Measurements from ENCODE around the gene KLF7. TPM values are rescaled to one million over a fixed set of nuclear protein-coding genes. Genes with fewer than 3 reads are reported as not detected.

Gene KLF7
- total and polyA plus RNA-seq, 9 of the 15 experiments (the other 6 are each of a cell fraction or from before 2014, with no cell fraction given), result 0.04 to 0.54 (median 0.07) TPM

DNA sequence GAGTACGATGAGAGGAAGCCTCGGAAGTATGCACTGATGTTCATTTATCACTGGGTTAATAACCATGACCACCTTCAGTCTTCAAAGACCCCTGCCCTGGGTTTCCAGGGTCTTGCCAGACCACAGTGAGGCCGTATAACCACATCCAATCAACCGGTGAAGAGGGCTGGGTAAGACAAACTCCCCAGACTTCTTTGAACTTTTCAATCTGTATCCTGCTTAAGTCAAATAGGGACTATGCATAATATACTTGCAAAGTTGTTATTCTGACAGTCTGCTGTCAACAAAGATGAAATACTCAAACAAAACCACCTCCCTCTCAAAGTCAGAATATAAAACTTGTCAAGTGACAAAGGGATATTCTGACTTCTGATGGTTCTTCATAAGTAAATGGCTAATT is 54.0 kb downstream of the KLF7 start:
- intact Hi-C loops (cut with micrococcal nuclease), result no loop called here
- BruUV-seq (replicated peaks), result no TSS peak
- Histone ChIP-seq H3K79me2 (ENCODE audit: control insufficient read depth, insufficient read depth, low read length) (no peaks in the 10 kb centered on the region), H3K9me3 (replicated peaks; ENCODE audit: control insufficient read depth, insufficient read depth, low read depth, low read length) (no peaks in the 10 kb centered on the region), H3K4me1 (replicated peaks in 1 of 2; ENCODE audit: control insufficient read depth in 2 of 2, insufficient read depth in 2 of 2, low read length in 2 of 2) (no peaks in the 10 kb centered on the region), H3K9ac (ENCODE audit: insufficient read depth in 1 of 2, low read depth in 2 of 2, low read length in 2 of 2) (no peak overlapping the region), H4K20me1 (replicated peaks; ENCODE audit: control insufficient read depth, insufficient read depth, low read length) (no peaks in the 10 kb centered on the region), H3K4me2 (ENCODE audit: insufficient read depth, low read length) (no peak overlapping the region), H3K4me3 (no peak overlapping the region), H3K36me3 (ENCODE audit: control insufficient read depth, insufficient read depth, low read length) (no peaks in the 10 kb centered on the region), H3K27me3 (ENCODE audit: control insufficient read depth in 2 of 2, insufficient read depth in 2 of 2, low read length in 2 of 2) (peaks cover 0 to 1% of the 10 kb centered on the region in 2 experiments; a peak in 1 of 5 replicates), H3K9me1 (ENCODE audit: control insufficient read depth, insufficient read depth, low read length) (no peaks in the 10 kb centered on the region), H3K27ac (ENCODE audit: extremely low read depth, low read depth, low read length) (no peak overlapping the region), H2AFZ (ENCODE audit: low read depth, low read length) (no peak overlapping the region)
- CTCF ChIA-PET (ENCODE audit: low intra/inter-chr PET ratio), result no interaction called here
- ATAC-seq, result no peak
- TF ChIP-seq BCOR (IDR thresholded peaks at IDR 0.05), result no peak
- FAIRE-seq, result no peak
- POLR2A ChIA-PET, result no interaction called here
- in situ Hi-C loops (cut with MboI), result no loop called here
- 0% methylated on average over 4 of the region's 4 CpGs for WGBS (ENCODE audit: insufficient coverage, low coverage, missing lambda C conversion rate)
- no peak for DNase-seq (ENCODE audit: extremely low read depth in 1 of 4, low spot score in 3 of 4)

DNA sequence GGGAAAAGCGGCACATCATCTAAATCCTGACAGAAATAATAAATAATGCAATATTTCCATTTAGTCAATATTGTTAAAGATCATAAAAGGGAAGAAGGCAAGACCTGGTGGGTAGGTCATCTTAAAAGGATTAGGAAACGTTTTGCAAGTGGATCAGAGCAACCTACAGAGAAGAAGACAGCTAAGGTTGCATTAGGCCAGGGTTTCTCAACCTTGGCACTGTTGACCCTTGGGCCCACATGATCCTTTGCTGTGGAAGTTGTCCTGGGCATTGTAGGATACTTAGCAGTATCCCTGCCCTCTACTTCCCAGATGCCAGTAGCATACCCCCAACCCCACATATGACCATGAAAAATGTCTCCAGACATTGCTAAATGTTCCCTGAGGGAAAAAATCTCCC is 55.0 kb downstream of the KLF7 start:
- no peak for ATAC-seq
- POLR2A ChIA-PET, result no interaction called here

More for the DNA sequence above, 55.0 kb downstream of the KLF7 start:
- Histone ChIP-seq H3K4me3 (no peak overlapping the region), H2AFZ (ENCODE audit: low read depth, low read length) (no peak overlapping the region), H3K9ac (ENCODE audit: insufficient read depth in 1 of 2, low read depth in 2 of 2, low read length in 2 of 2) (no peak overlapping the region), H3K27me3 (ENCODE audit: control insufficient read depth in 2 of 2, insufficient read depth in 2 of 2, low read length in 2 of 2) (peaks cover 0 to 5% of the 10 kb centered on the region in 2 experiments; a peak in 1 of 5 replicates), H3K36me3 (ENCODE audit: control insufficient read depth, insufficient read depth, low read length) (no peaks in the 10 kb centered on the region), H3K27ac (ENCODE audit: extremely low read depth, low read depth, low read length) (no peak overlapping the region), H3K79me2 (ENCODE audit: control insufficient read depth, insufficient read depth, low read length) (no peaks in the 10 kb centered on the region), H3K9me3 (replicated peaks; ENCODE audit: control insufficient read depth, insufficient read depth, low read depth, low read length) (no peaks in the 10 kb centered on the region), H4K20me1 (replicated peaks; ENCODE audit: control insufficient read depth, insufficient read depth, low read length) (no peaks in the 10 kb centered on the region), H3K4me2 (ENCODE audit: insufficient read depth, low read length) (no peak overlapping the region), H3K9me1 (ENCODE audit: control insufficient read depth, insufficient read depth, low read length) (no peaks in the 10 kb centered on the region), H3K4me1 (replicated peaks in 1 of 2; ENCODE audit: control insufficient read depth in 2 of 2, insufficient read depth in 2 of 2, low read length in 2 of 2) (no peaks in the 10 kb centered on the region)
- no peak for TF ChIP-seq TEAD1 (CRISPR knock-in tag; IDR thresholded peaks at IDR 0.05)
- in situ Hi-C loops (cut with MboI), result no loop called here
- no peak for DNase-seq (ENCODE audit: extremely low read depth in 1 of 4, low spot score in 3 of 4)
- intact Hi-C loops (cut with micrococcal nuclease), result no loop called here
- FAIRE-seq, result no peak
- CTCF ChIA-PET (ENCODE audit: low intra/inter-chr PET ratio), result no interaction called here
- no TSS peak for BruUV-seq (replicated peaks)
- WGBS (ENCODE audit: insufficient coverage, low coverage, missing lambda C conversion rate), result 0% methylated on average over 2 of the region's 2 CpGs
